KBM-7 (cell line): ENCODE results near the gene DAGLB.

ENCODE experiments used
- DNase-seq: peaks from one replicate; pipeline ENCODE4 v3.0.0-alpha.2; 2015
- in situ Hi-C: fragments of 300-500 bp; cut with MboI; formaldehyde crosslinking; loops from 2 replicates; pipeline ENCODE4 v1.14.3; 2020; ENCODE audit warnings: low sequenced_read_pairs, low pct_unique_long_range_greater_than_20kb, mixed read lengths

The DAGLB gene

DNA sequence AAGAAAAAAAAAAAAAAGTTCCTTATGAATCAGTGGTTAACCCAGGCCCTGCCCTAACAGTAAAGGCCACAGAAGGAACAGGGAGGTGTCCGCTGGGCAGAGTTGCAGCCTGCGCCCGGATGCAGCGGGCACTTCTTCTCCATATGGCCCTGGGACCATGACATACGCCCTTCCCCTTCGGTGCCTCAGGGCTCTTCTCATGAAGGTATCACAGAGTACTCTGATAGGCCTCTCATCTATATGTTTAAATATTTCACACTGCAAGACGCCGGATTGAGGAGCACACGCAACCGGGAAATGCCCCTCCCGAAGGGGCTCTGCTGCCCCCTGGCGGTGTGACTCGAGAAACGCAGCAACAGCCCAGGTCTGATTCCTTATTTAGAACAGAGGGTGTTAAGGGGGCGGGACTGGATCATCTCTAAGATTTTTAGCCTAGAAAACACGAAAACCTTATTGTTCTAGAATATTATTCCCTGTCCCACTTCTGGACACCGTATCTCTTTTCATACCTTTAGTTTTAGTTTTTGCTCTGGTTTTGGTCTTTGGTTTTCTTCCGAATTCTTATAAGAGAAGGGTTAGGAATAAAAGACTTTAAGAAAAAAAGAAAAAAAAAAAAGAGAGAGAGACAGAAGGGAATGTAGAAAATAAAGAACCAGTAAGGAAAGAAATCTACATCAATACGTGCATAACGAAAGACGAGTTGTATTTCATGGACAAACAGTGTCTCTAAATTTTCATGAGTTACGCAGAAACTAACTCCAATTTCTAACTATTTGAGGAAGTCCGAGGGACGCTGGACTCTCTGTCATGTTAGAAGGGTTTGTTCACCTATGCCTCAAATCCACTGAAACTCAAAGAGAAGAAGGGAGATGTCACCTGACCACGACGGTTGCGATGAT lies 12.0 kb downstream of the DAGLB start:
- in situ Hi-C loops = no loop called here
- peak; percentile 91 for DNase-seq

DNA sequence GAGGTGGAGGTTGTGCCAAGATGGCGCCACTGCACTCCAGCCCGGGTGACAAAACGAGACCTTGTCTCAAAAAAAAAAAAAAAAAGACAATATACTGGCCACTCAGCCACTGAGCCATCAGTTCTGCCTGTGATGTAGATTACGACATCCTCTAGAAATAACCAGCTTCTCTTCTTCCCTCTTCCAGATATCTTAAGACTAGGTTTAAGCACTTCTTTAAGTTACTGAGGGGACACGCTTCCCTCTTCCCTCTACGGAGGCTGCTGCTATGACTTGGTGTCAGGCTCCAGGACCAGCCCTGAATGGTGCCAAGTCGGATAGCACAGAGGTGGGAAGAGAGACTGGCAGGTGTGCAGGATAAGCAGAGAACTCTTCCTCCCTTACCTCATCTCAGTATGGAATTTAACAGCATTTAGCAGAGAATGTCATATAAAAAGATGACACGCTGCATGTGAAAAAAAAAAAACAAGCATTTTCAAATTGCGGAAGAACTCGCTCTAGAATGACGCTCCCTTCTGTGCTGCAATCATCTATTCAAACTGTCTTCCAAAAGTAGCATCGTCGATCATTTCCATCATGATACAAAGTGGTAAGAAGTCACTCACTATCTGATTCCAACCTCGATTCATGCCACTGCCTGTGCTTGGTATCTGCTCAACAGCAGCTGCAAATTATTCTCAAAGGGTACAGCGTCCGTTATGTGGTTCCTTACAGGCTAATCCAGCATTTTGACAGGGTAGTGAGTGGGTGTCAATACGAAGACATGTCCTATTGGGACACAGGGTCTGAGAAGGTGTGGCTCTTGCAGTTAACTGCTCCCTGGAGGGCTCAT lies 13.8 kb downstream of the DAGLB start:
- in situ Hi-C loops = no loop called here
- no peak for DNase-seq

DNA sequence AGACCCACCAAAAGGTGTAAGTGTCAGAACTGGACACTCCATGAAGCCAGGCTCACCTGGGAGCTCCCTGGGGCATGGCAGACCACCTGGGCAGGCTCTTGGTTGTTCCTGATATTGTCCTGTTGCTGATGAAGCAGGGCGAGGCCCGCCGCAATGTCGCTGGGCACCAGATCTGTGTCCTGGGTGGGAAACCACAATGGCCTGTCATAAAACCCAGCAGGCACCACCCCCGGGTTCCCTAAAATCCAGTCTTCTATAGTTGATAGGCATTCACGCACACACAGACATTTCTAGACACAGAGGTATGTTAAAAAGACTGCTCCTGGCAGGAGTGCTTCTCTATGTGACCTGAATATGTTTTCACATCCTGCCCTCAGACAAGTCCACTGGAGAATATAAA lies 15.0 kb downstream of the DAGLB start:
- in situ Hi-C loops = no loop called here
- peak; percentile 28 for DNase-seq

DNA sequence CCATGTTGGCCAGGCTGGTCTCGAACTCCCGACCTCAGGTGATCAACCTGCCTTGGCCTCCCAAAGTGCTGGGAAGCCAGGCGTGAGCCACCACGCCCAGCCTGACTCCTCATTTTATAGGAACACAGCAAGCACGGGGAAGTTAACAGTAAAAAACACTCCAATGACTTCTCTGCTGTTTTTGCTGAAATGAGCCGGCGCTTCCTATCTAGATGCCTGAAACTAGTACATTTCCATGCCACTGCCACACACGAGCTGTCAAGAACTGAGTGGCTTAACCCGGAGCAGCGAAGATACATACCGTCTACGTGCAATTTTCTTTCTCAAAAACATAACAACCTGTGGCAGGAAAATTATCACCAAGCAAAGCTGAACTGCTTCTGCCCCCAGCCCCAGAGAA lies 16.8 kb downstream of the DAGLB start:
- DNase-seq = no peak

DNA sequence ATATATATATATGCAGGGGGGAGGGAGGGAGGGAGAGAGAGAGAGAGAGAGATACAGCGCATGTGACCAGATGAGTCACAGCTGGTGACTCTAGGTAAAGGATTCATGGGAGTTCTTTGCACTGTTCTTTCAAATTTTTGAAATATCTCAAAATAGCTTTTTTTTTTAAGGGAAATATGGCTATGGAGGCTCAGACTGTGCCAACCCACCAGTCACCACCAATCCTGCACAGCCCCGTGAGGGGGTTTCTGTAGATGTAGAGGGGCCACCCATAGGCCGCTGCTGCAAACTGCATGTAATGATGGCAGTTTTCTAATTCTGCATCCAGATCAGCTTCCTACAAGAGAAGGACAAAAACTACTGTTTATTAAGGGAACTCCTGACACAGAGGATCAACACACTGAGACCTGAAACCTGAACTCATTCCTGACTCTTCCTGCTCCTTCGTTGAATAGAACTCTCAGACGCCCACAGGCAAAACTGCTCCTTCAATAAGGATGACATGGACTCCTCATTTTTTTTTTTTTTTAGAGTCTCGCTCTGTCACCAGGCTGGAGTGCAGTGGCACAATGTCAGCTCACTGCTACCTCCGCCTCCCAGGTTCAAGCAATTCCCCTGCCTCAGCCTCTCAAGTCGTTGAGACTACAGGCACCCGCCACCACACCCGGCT lies 17.3 kb downstream of the DAGLB start:
- in situ Hi-C loops = no loop called here
- peak; percentile 30 for DNase-seq

More for the DNA sequence above, 16.8 kb downstream of the DAGLB start:
- in situ Hi-C loops = no loop called here

DNA sequence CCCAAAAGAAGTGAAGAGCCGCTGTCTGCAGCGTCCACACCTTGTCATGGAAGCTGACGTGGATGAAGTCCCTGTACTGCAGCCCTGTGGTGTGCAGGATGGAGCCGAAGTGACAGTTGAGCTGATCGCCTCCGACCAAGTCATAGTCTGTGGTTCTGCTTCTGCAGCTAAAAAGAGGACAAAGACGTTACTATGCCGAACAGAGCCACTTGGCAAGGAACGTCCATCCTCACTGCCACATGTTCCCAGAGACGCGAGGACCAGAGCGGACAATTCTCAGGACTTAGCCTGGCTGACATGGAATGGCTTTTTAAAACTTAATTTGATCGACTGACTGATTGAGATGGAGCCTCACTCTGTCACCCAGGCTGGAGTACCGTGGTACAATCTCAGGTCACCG lies 21.8 kb downstream of the DAGLB start:
- DNase-seq = no peak
- in situ Hi-C loops = no loop called here

DNA sequence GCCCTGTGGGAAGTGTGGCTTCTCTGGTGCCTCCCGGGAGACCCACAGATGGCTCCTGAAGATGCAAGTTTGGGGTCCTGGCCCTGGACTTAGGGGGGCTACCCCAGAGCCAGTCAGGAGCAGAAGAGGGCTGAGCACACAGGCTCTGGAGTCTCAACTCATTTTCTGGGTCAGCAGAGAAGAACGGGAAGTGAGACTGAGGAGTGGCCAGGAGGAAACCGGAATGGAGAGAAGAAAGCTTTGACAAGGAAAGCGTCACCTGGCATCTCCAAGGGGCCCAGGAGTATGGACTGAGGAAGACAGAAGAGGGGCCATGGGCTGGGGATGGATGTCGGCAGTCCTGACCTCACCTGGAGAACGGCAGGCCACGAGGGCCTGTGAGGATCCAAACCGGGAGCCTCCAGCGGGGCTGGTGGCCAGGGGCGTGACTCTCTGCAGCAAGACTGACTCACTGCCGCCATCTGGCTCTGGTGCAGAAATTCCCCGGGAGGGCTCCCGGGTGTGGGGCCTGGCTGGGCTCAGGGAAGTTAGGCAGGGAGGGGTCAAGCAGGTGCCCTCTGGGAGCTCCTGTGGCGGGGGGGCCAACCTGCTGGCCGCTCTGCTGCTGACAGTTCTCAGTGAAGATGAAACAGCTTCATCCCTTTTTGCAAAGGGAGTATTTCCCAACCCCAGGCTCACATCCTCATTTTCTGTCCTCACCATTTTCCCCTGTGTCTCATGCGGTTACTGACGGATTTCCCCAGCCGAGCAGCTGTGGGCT lies 23.6 kb downstream of the DAGLB start:
- in situ Hi-C loops = no loop called here
- DNase-seq = no peak

DNA sequence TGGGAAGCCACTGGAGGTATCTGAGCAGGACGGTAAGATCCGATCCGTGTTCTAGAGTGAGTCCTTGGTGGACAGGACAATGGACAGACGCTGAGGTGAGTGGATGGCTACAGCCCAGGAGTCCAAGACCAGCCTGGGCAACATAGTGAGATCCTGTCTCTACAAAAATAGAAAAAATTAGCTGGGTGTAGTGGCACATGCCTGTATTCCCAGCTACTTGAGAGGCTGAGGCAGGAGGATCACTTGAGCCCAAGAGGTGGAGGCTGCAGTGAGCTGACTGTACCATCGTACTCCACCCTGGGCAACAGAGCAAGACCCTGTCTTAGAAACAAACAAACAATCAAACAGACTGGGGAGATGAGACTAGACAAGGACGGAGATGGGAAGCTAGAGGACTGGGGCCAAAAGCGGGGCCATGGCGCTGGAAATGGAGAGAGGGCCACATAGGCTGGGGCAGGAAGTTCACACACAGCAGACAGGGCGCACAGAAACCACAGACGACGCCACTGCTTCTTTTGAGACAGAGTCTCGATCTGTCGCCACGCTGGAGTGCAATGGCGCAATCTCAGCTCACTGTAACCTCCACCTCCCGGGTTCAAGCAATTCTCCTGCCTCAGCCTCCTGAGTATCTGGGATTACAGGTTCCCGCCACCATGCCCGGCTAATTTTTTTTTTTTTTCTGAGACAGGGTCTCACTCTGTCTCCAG lies 24.7 kb downstream of the DAGLB start:
- DNase-seq = no peak
- in situ Hi-C loops = no loop called here

DNA sequence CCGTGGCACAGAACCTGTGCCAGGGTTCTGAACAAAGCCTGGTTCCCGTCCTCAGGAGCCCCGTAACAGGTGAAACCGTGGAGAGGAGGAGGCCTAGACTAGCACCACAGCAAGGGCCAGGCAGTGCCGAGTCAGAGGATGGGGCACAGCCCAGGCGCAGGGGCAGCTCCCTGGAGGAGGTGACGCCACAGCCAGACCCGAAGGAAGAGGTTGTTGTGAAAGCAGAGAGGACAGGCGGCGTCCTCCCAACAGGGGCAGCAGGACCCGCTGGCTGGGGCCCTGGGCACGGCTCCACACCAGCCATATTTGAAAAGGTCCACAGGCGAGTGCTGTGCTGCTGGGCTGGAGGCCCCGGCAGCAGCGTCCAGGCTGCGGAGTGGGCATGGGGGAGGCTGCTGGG lies 25.7 kb downstream of the DAGLB start:
- in situ Hi-C loops = no loop called here
- no peak for DNase-seq

DNA sequence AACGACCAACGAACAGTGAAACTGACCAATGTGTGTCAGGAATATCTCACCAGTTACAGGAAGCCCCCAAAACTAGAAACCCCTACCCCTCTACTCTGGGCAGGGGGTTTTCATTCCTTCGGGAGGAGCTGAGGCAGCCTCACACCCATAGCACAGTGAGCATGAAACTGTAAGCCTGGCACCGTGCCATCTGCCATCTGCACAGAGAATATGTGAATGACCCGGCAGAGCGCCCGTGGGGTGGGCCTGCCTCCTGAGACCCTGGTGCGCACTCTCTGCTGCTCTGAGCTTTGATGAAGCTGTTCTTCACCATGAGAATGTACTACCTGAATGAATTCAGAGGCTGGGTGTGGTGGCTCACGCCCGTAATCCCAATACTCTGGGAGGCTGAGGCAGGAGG lies 27.1 kb downstream of the DAGLB start:
- in situ Hi-C loops = no loop called here
- DNase-seq = no peak

DNA sequence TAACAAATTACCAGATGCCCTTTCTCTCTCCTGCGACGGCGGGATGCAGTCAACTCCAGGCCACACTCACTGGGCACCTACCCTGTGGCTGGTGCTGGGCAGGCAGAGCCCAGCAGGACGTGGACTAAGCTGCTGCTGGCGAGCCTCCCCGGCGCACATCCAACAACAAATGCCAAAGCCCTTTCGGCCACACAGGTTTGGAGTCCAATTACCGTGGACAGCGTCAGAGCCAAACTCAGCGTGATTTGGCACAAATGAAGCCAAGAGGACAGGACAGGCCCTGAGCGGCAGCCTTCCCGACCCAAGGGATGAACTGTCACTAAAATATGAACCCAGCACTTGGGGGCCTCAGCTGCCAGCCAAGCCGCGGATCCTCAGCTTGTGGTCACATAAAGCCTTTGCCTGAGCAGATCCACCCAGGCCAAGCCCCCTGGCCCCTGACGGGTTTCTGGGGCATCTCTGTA lies 28.4 kb downstream of the DAGLB start:
- no peak for DNase-seq
- in situ Hi-C loops = no loop called here

DNA sequence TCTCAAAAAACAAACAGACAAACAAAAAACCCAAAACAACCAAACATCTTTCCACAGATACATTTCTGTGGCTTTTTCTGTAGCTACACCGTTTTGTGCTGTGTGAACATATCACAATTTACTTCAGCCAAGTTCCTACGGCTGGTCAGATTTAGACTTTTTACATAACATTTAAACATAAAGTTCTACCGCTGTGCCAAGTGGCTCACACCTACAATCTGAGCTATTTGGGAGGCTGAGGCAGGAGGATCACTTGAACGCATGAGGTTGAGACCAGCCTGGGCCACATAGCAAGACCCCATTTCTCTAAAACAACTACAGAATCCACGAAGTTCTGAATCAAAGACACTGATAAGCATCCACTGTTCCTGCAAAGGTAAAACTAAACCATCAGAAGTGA lies 30.3 kb downstream of the DAGLB start:
- in situ Hi-C loops = no loop called here
- DNase-seq = no peak

DNA sequence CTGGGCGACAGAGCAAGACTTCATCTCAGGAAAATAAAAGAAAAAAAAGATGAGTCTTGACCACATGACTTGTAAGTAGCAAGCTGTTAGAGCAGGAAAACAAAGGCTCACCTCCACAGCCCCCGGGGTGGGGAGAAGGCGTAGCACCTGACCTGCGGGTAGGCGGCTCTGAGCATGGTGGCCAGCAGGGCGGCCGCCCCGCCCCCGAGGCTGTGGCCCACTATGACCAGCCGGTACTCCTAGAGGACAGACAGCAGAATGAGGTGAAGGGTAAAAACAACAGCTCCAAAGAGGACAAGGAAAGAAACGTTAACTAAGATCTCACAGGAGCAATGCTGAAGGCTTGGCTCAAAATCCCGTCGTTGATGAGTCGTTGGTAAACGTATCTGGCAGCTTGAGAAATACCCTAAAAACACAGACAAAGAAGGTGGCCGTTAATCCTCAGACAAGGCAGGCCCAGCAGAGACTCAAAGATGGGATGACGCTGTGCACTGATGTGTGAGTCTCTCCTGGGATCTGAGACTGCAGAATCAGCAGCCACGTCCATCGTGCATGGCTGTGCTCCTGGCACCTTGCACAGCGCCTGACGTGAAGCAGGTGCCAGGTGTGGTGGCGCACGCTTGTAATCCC lies 31.1 kb downstream of the DAGLB start:
- in situ Hi-C loops = no loop called here
- DNase-seq = no peak

DNA sequence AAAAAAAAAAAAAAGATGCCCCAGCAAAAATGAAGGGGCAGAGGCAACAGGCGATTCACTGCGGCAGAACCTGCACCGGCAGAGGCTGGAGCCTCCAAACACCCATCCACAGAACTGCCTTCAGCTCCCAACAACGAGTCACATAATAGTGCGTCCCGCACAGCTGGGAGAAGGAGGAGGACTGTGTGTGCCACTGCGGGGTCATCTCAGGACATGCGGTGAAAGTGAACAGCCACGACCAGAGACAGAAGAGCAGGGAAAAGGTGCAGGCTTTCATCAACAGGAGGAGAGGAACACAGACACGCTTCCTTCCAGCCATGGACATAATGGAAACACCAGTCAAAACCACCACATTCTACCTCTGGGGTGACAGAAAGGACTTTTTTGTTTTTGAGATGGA lies 34.1 kb downstream of the DAGLB start:
- DNase-seq = no peak
- in situ Hi-C loops = no loop called here

DNA sequence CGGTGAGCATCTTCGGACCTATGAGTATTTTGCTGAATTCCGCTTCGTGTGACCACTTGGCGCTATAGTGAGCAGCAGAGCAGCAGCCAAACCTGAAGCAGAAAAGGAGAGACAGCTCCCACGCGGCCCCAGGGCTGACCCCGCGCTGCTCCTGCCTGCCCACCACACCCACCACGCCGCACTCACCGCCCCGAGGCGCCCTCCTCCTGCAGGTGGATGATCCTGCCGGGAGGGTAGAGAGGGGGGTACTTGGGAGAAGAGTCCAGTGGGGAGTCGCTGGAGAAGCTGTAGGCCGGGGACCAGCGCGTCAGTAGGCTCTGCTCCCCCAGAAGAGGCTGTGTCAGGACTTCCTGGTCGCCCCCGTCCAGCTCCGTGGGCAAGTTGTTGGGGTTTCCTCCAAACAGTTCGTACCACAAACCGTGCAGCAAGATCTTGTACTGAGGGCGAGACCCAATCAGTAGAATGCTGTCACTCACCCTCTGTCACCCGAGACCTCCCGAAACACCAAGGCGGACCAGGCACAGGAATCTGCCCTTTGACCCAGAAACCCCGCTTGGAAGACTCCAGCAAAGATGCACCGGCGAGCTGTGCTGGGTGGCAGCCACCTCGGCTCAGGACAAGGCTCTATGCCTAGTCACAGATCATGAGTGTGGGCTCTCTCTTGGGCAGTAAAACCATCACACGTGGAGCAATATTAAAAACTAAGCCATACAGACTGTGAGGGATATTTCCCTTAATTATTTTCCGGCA lies 37.6 kb downstream of the DAGLB start:
- in situ Hi-C loops = no loop called here
- DNase-seq = no peak

DNA sequence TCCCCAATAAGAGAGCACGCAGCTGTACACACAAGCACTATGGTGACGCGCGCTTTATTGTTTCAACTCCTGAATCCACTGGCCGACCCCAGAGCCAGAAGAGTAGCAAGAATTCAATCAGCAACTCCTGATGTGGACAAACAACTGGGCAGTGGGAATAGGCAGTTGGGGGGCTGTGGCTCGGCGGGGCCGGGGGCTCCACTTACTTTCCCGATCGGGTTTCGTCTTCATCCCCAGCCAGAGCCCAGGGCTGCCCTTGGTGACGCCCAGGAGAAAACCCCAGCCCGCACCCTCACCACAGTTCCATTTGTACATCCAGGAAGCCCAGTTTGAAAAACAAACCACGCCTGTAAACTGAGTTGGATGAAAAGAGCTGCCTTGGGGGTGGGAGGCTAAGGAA lies 38.7 kb downstream of the DAGLB start:
- in situ Hi-C loops = no loop called here
- no peak for DNase-seq

DNA sequence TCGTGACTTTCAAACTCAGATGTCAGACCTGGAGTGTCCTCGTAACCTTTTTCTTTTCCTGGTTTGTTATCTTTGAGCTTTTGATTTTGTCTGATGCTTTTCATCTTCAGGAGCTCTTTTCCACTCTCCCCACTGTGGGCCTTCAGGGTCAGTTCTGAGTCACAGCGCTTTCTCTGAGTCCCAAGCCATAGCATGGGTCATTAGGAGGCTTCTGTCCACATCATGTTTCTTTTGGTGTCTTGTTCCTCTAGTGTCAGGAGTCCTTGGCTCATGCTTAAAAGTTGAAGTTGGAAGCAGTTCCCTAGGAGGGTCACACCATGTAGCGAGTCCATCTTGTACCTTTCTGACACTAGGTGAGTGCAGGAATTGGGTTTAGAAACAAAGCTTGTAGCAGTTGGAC lies 40.3 kb downstream of the DAGLB start:
- DNase-seq = no peak

More for the DNA sequence above, 40.3 kb downstream of the DAGLB start:
- in situ Hi-C loops = no loop called here
